Activated T-cell treated with anti-CD3 and anti-CD28 coated beads, Interleukin-2, amount 50 U/mL, for 24 hours (primary cell): ENCODE results near the gene ACVRL1.
A peak's percentile ranks its signal among the peaks of the same experiment; 100 is the strongest.

Source experiments
- DNase-seq: peaks from one replicate; pipeline ENCODE4 v3.0.0-alpha.2; 2020
- H3K27ac Mint-ChIP-seq: 2 replicates; pipeline ENCODE4 v1.8.0; 2020; ENCODE audit warnings: mild to moderate bottlenecking, mixed read lengths
- H3K27me3 Mint-ChIP-seq: 2 replicates; pipeline ENCODE4 v1.8.0; 2020; ENCODE audit warnings: mixed read lengths
- H3K36me3 Mint-ChIP-seq: 2 replicates; pipeline ENCODE4 v1.8.0; 2020; ENCODE audit warnings: low read depth, mixed read lengths
- H3K4me1 Mint-ChIP-seq: 2 replicates; pipeline ENCODE4 v1.8.0; 2020; ENCODE audit warnings: low read depth, mixed read lengths
- H3K4me3 Mint-ChIP-seq: 2 replicates; pipeline ENCODE4 v1.8.0; 2020; ENCODE audit warnings: mild to moderate bottlenecking, moderate library complexity, mixed read lengths
- H3K9me3 Mint-ChIP-seq: 2 replicates; pipeline ENCODE4 v1.8.0; 2020; ENCODE audit warnings: mixed read lengths

ACVRL1 gene

DNA sequence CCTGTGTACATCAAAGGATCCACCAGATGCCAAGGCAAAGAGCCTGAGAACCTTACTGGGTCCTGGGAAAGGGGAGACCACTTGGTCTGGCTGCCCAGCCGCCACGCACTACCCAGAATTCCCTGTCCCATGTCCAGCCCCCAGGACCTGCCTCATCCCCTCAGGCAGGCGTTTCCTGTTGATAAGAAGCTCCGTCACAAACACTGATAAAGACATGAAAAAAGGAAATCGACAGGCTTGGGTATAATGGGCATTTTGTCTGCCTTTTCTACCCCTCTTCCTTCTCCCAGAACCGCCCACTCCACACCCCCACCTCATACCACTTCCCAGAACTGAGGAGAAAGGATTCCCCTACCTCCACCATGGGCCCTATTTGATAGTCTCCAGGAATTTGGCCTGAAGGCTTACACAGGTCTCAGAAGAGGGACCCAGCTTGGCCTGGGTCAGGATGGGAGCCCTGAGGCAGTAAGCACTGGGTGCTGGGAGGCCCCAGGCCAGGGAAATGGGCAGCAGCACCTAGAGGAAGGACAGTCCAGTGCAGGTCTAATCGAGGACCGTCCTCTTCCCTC is 18.8 kb downstream of the ACVRL1 start:
- Mint-ChIP-seq H3K4me1 (peaks cover 11% of the 10 kb centered on the region), H3K27me3 (peaks cover 3% of the 10 kb centered on the region), H3K27ac (no peak overlapping the region), H3K9me3 (no peaks in the 10 kb centered on the region), H3K4me3 (no peak overlapping the region), H3K36me3 (no peaks in the 10 kb centered on the region)
- DNase-seq = no peak

DNA sequence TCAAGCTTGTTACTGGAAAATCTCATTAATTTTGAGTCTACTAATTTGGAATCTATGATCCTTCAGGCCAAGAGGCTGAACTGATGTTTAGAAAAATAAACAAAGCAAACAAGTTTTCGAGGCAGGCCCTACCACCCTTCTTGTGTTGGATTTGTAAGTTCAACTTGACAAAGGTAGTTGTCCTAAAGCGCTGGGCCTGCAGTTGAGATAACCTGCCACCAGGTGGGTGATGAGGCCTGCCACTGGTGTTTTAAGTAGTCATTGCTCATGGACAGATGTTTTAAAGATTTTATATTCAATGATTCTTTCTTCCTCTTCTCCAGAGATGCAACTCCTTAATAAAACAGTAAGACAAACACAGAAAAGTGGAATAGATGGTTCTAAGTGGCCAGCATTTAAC is 19.4 kb downstream of the ACVRL1 start:
- peak; percentile 70 for DNase-seq
- Mint-ChIP-seq H3K4me3 (no peak overlapping the region), H3K27me3 (peaks cover 3% of the 10 kb centered on the region), H3K36me3 (no peaks in the 10 kb centered on the region), H3K9me3 (no peaks in the 10 kb centered on the region), H3K27ac (no peak overlapping the region), H3K4me1 (peaks cover 11% of the 10 kb centered on the region)

DNA sequence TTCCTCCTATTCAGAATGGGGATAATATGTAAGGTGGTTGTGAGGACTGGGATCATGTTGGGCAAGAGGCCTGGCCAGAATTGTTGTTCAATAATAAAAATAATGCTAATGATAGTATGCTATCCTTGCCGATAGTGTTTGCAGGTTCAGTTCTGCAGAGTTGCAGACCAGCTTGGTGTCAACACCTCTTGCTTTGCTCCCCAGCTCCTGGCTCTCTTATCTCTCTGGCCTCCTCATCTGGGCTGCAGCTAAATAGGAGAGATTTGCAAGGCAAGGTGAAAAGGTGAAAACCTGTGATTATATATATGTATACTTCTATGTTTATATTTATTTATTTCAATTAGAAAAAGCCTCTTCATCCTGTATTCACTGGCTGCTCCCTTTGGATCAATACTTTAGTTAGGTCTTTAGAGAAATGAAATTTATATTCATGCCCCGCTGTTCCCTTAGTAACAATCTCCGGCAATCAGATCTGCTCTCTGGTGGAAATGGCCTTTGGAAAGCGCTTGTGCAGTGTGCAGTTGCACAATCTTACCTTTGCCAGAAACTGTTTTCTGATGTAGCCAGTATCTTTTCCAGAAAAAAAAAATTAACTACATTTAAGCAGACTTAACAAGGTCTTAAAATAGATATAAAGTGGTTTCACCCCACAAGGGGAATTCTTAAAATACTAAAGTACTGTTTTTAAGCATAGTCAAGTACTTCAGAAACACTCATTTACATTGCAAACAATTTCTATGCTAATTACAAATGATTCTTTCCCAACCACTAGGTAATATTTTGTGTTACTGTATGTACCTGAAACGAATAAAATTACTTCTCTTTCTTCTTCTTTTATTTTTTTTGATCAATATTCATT is 25.1 kb downstream of the ACVRL1 start:
- H3K27me3 Mint-ChIP-seq = no peaks in the 10 kb centered on the region
- no peak overlapping the region for H3K4me3 Mint-ChIP-seq
- H3K9me3 Mint-ChIP-seq = no peaks in the 10 kb centered on the region
- no peak overlapping the region for H3K27ac Mint-ChIP-seq
- H3K36me3 Mint-ChIP-seq = no peaks in the 10 kb centered on the region
- H3K4me1 Mint-ChIP-seq = no peaks in the 10 kb centered on the region
- no peak for DNase-seq

DNA sequence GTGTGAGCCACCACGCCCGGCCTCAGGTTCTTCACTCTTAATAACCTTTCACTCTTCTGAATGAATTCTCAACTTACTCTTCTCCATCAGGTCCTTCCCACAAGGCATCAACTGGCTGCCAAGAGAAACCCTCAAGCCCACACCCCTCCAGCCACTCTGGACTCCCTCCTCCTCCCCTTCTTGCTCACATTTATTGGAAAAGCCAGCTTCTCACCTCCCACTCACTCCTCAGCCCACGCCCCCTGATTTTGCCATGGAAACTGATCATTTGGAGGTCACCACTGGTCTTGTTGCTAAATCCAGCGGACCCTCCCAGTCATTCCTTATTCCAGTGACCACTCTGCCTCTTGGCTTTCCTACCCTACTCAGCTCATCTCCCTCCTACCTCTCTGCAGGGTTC is 26.8 kb downstream of the ACVRL1 start:
- Mint-ChIP-seq H3K4me1 (no peaks in the 10 kb centered on the region), H3K4me3 (no peak overlapping the region), H3K27ac (no peak overlapping the region), H3K9me3 (no peaks in the 10 kb centered on the region), H3K27me3 (no peaks in the 10 kb centered on the region), H3K36me3 (no peaks in the 10 kb centered on the region)
- no peak for DNase-seq

DNA sequence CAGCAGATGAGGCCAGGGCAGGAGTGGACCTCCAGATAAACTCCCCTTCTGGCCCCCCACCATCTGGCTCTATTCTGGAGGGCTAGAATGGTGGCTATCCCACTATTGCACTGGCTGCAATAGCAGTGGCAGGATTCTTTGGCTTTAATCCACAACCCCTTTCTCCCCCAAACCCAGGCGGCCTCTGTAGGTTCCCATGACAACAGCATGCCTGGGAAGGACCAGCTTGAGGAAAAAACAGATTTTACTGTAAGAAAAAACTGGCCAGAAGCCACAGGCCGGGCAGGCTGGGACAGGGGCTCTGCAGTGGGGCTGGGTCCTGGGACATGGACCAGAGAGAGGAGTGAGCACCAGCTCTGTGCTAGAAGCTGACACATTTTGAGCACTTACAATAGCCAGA is 30.6 kb downstream of the ACVRL1 start:
- Mint-ChIP-seq H3K4me1 (peaks cover 2% of the 10 kb centered on the region), H3K27ac (no peak overlapping the region), H3K27me3 (peaks cover 7% of the 10 kb centered on the region), H3K9me3 (no peaks in the 10 kb centered on the region), H3K36me3 (no peaks in the 10 kb centered on the region), H3K4me3 (no peak overlapping the region)
- no peak for DNase-seq

DNA sequence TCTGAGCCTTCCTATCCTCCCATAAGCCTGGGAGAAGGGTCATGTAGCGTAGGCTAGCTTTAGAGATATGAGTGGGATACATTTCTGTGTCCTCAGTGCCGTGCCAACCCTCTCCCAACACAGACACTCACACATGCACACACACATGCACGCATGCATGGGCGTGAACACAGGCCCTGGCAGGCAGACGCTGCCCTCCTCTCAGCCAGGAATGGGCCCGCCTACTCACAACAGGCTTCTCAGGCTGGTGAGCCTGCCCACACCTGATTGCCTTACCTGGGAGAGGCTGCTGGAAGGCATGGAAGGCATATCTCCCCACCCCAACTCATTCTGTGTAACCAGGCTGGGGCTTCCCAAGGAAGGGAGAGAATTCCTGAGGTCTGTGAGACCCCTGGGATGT is 31.4 kb downstream of the ACVRL1 start:
- peaks cover 7% of the 10 kb centered on the region for H3K27me3 Mint-ChIP-seq

DNA sequence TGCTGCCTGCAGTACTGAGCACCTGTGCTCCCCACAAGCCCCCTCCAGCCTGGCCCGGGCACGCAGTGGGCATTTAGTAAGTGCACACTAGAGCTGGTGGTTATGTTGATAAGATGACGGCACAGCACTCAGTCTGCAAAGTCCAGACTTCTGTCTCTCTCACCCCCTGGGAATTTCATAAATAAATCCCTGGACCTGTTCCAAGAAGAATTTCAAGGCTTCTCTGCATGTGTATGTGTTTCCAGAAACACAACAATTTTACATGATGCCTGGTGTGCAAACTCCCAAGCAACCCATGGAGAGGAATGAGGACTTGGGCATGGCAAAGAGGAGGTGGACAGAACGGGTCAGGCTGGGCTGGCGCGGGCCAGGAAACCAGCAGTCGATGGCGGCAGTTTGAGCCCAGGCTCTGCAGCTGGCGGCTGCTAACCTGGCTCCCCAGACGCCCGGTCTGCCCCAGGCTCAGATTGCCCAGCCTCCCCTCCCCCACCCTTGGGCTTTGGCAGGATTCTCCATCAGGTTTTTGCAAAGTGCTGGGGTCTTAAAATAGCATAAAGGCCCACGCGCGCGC is 33.8 kb downstream of the ACVRL1 start:
- H3K36me3 Mint-ChIP-seq = no peaks in the 10 kb centered on the region
- peaks cover 7% of the 10 kb centered on the region for H3K27me3 Mint-ChIP-seq
- H3K9me3 Mint-ChIP-seq = peaks cover 5% of the 10 kb centered on the region
- DNase-seq = no peak
- H3K4me3 Mint-ChIP-seq = no peak overlapping the region
- peaks cover 2% of the 10 kb centered on the region for H3K4me1 Mint-ChIP-seq
- no peak overlapping the region for H3K27ac Mint-ChIP-seq

More for the DNA sequence above, 31.4 kb downstream of the ACVRL1 start:
- Mint-ChIP-seq H3K9me3 (no peaks in the 10 kb centered on the region), H3K36me3 (no peaks in the 10 kb centered on the region), H3K4me1 (peaks cover 2% of the 10 kb centered on the region), H3K27ac (no peak overlapping the region), H3K4me3 (no peak overlapping the region)
- no peak for DNase-seq

DNA sequence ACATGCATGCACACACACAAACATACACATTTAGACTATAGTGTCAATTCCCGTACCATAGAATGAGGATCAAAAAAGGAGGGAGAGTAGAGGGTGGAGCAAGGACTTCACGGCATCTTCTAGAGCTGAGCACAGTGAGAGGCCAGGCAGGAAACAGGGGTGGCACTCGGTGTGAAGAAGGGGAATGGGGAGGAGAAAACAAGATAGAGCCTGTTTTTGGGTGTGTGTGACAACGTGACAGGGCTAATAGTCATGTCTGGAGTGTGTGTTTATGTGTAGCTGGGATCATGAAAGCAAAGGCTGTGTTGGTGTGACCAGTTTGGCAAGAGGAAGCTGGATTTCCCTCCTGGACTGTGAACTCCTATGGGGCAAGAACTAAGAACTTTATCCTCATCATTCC is 34.3 kb downstream of the ACVRL1 start:
- H3K27me3 Mint-ChIP-seq = peaks cover 7% of the 10 kb centered on the region
- H3K4me3 Mint-ChIP-seq = no peak overlapping the region
- peaks cover 2% of the 10 kb centered on the region for H3K4me1 Mint-ChIP-seq
- H3K9me3 Mint-ChIP-seq = peaks cover 5% of the 10 kb centered on the region
- DNase-seq = no peak
- no peaks in the 10 kb centered on the region for H3K36me3 Mint-ChIP-seq
- no peak overlapping the region for H3K27ac Mint-ChIP-seq

DNA sequence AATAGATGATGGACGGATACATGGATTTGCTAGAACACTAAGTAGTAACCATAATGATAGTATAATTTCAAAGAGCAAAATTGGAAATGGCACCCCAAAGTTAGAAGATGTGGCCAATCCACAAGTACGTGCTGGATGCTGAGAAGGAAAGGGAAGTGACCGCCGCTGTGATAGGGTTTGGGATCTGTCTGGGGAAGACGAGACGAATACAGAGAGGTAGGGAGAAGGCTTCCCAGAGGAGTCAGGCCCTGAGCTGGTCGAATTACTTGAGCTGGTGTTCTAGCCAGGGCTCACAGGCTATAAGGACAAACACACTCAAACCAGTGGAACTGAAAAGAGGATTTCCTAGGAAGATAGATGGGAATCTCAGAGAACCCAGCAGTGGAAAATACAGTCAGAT is 34.8 kb downstream of the ACVRL1 start:
- no peak overlapping the region for H3K4me3 Mint-ChIP-seq
- peaks cover 7% of the 10 kb centered on the region for H3K27me3 Mint-ChIP-seq
- H3K9me3 Mint-ChIP-seq = peaks cover 5% of the 10 kb centered on the region
- H3K4me1 Mint-ChIP-seq = peaks cover 2% of the 10 kb centered on the region
- no peak for DNase-seq
- no peak overlapping the region for H3K27ac Mint-ChIP-seq
- no peaks in the 10 kb centered on the region for H3K36me3 Mint-ChIP-seq

DNA sequence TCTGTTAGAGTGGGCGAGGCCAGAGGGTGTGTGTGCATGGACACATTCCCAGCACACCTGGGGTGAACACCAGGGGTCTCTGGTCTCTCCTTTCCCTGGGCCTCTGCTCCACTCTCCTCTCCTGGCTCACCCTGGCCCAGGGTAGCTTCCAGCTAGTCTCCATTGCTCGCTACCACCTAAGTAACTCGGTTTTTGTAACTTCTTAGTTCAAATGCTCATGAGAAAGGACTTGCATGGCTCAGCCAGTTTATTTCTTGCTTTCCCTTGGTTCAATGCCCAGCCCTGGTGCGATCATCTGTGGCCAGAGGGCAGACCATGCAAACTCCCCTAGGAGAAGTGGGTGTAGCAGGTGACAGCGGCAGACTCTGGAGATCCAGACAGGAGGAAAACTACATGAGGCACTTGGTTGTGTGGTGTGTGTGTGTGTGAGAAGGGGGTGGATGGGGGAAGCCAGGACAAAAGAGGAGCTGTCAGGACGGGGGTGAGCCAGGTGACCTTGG is 35.2 kb downstream of the ACVRL1 start:
- peaks cover 2% of the 10 kb centered on the region for H3K4me1 Mint-ChIP-seq
- no peak overlapping the region for H3K4me3 Mint-ChIP-seq
- H3K36me3 Mint-ChIP-seq = no peaks in the 10 kb centered on the region
- H3K27ac Mint-ChIP-seq = no peak overlapping the region
- peaks cover 7% of the 10 kb centered on the region for H3K27me3 Mint-ChIP-seq
- H3K9me3 Mint-ChIP-seq = peaks cover 5% of the 10 kb centered on the region
- DNase-seq = no peak

DNA sequence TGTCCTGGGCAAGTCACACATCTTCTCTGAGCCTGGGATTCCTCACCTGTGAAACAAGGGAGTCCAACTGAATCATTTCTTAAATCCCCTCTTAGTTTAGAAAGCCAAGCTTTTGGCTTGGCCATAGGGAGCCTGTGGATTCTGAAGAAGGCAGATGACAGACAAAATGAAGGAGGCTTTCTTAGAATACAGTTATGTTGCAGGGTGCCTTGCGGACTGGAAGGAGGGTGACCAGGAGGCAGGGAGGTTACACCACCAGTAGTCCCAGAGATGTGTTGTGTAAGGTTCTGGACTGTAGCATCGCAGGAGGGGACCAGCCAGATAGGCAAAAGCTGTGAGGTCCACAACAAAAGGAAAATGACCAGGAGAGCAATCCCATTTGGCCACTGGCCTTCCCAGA is 36.0 kb downstream of the ACVRL1 start:
- H3K4me1 Mint-ChIP-seq = peaks cover 2% of the 10 kb centered on the region
- no peak overlapping the region for H3K4me3 Mint-ChIP-seq
- H3K9me3 Mint-ChIP-seq = peaks cover 5% of the 10 kb centered on the region
- no peak overlapping the region for H3K27ac Mint-ChIP-seq
- H3K27me3 Mint-ChIP-seq = peaks cover 7% of the 10 kb centered on the region
- H3K36me3 Mint-ChIP-seq = no peaks in the 10 kb centered on the region
- no peak for DNase-seq

DNA sequence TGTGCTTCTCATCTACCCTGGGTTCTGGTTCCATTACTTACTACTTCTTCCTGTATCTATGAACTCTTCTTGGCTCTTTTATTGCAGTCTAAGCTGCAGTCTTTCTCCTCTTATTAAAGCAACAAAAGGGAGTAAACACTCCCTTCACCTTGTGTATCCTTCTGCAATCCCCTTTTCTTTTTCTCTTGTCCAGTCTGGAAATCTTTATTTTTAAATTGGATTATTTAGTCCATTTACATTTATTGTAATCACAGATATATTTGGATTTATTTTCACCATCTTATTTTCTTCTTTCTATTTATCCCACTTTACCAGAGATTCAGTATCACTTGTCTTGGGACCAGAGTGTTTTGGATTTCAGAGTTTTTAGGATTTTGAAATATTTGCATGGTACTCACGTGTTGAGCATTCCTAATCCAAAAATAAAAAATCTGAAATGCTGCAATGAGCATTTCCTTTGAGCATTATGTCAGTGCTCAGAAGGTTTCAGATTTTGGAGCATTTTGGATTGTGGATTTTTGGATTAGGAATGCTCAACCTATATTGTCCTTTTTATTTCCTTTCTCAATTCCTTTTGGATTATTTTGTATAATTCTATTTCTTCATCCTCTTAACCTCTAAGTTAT is 37.4 kb downstream of the ACVRL1 start:
- Mint-ChIP-seq H3K27me3 (peaks cover 9% of the 10 kb centered on the region), H3K9me3 (peaks cover 5% of the 10 kb centered on the region), H3K4me1 (peaks cover 2% of the 10 kb centered on the region), H3K36me3 (no peaks in the 10 kb centered on the region), H3K4me3 (no peak overlapping the region), H3K27ac (no peak overlapping the region)
- no peak for DNase-seq

DNA sequence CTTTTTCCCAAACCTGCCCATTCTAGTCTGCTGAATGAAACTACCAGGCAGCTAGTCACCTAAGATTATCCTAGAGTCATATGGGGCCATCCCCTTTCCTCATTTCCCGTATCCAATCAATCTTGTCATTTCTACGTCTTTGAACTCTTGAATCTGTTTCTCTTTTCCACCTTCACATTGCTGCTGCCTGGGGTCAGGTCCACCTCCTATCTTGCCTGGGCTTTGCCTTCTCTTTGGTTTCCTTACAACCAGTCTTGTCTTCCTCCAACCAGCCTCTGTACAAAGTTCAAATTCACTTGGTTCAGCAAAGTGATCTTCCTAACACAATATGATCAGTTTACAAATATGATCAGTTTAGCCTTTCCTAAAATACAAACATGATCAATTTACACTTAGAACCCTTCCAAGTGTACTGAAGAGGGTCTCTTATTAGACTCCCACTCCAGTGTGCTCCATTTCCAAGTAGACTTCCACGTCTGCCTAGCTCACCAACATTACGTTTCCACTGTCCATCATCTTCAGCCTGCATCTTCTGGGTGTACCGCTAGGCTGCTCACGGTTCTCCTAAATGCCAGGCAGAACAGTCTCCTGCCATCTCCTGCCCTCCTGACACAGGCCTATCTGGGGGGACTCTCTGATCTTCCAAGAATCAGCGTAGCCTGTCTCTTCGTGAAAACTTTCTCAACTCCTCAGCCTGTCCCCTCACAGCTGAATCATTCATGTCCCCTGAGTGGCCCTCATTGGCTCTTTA is 40.1 kb downstream of the ACVRL1 start:
- peaks cover 8% of the 10 kb centered on the region for H3K4me1 Mint-ChIP-seq
- peaks cover 5% of the 10 kb centered on the region for H3K9me3 Mint-ChIP-seq
- DNase-seq = no peak
- H3K27me3 Mint-ChIP-seq = peaks cover 8% of the 10 kb centered on the region
- no peaks in the 10 kb centered on the region for H3K36me3 Mint-ChIP-seq
- H3K4me3 Mint-ChIP-seq = no peak overlapping the region
- H3K27ac Mint-ChIP-seq = no peak overlapping the region

DNA sequence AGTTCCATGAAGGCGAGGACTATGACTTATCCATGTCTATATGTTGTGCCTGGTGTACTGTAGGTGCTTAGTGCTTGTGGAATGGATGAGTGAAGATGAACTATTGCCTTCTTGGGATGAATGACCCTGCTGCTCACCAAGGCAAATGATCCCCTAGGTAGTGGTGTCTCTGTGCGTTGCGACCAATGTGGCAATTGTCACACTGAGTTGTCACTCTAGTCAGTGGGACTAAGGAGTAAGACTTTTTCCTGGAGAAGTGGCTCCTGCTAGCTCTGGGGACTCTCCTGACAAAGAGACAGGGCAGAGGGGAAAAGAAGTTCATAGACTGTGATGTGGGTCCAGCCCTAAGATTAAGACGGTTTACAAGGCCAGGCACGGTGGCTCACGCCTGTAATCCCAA is 40.8 kb downstream of the ACVRL1 start:
- peaks cover 5% of the 10 kb centered on the region for H3K9me3 Mint-ChIP-seq
- no peak for DNase-seq
- no peak overlapping the region for H3K27ac Mint-ChIP-seq
- H3K36me3 Mint-ChIP-seq = no peaks in the 10 kb centered on the region
- peaks cover 8% of the 10 kb centered on the region for H3K27me3 Mint-ChIP-seq
- H3K4me3 Mint-ChIP-seq = no peak overlapping the region
- H3K4me1 Mint-ChIP-seq = peaks cover 13% of the 10 kb centered on the region
